Measurements from ENCODE around the gene AKAP8.

The AKAP8 gene

GRCh38 chr19:15394426-15394825, 14.8 kb upstream of the AKAP8 start:
- no peak overlapping the region for H3K27ac ChIP-seq (ENCODE audit: low read depth, low read length)
- H3K9ac ChIP-seq (ENCODE audit: low read length) = no peak overlapping the region
- no peak overlapping the region for H3K4me3 ChIP-seq (ENCODE audit: low read depth, low read length)
- no peaks in the 10 kb centered on the region for H3K27me3 ChIP-seq (ENCODE audit: control insufficient read depth, insufficient read depth, low read length)
- H3K9me3 ChIP-seq (ENCODE audit: control insufficient read depth, insufficient read depth, low read depth, low read length) = no peaks in the 10 kb centered on the region
- H3K36me3 ChIP-seq (ENCODE audit: control insufficient read depth, insufficient read depth, low read length) = peaks cover 79% of the 10 kb centered on the region
- H3K4me1 ChIP-seq (ENCODE audit: control insufficient read depth, insufficient read depth, low read length) = no peaks in the 10 kb centered on the region

DNA sequence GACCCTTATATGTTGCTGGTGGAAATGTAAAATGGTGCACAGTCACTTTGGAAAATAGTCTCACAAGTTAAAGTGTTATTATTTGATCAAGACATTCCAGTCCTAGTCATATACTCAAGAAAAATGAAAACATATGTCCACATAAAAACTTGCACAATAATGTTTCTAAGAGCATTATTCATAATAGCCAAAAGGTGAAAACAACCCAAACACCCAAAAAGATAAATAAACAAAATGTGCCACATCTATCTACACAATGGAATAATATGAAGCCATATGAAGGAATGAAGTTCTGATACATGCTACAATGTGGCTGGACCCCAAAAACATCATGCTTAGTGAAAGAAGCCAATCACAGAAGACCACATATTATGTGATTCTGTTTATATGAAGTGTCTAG, 14.4 kb upstream of the AKAP8 start:
- Histone ChIP-seq H3K27me3 (ENCODE audit: control insufficient read depth, insufficient read depth, low read length) (no peaks in the 10 kb centered on the region), H3K9me3 (ENCODE audit: control insufficient read depth, insufficient read depth, low read depth, low read length) (no peaks in the 10 kb centered on the region), H3K9ac (ENCODE audit: low read length) (no peak overlapping the region), H3K27ac (ENCODE audit: low read depth, low read length) (no peak overlapping the region), H3K36me3 (ENCODE audit: control insufficient read depth, insufficient read depth, low read length) (peaks cover 77% of the 10 kb centered on the region), H3K4me1 (ENCODE audit: control insufficient read depth, insufficient read depth, low read length) (no peaks in the 10 kb centered on the region), H3K4me3 (ENCODE audit: low read depth, low read length) (no peak overlapping the region)

DNA sequence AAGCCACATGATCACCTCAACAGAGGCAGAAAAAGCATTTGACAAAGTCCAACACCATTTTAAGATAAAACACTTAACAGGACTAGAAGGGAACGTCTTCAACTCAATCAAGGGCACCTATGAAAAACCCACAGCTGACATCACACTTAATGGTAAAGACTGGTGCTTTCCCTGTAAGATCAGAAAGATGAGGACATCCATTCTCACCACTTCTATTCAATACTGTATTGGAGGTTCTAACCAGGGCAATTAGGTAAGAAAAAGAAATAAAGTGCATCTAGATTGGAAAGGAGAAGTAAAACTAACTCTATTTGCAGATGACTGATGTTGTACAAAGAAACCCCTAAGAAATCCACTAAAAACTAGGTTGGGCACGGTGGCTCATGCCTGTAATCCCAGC, 11.2 kb upstream of the AKAP8 start:
- H3K27ac ChIP-seq (ENCODE audit: low read depth, low read length) = no peak overlapping the region
- no peak overlapping the region for H3K9ac ChIP-seq (ENCODE audit: low read length)
- no peaks in the 10 kb centered on the region for H3K9me3 ChIP-seq (ENCODE audit: control insufficient read depth, insufficient read depth, low read depth, low read length)
- no peak overlapping the region for H3K4me3 ChIP-seq (ENCODE audit: low read depth, low read length)
- peaks cover 57% of the 10 kb centered on the region for H3K36me3 ChIP-seq (ENCODE audit: control insufficient read depth, insufficient read depth, low read length)
- no peaks in the 10 kb centered on the region for H3K27me3 ChIP-seq (ENCODE audit: control insufficient read depth, insufficient read depth, low read length)
- no peaks in the 10 kb centered on the region for H3K4me1 ChIP-seq (ENCODE audit: control insufficient read depth, insufficient read depth, low read length)

DNA sequence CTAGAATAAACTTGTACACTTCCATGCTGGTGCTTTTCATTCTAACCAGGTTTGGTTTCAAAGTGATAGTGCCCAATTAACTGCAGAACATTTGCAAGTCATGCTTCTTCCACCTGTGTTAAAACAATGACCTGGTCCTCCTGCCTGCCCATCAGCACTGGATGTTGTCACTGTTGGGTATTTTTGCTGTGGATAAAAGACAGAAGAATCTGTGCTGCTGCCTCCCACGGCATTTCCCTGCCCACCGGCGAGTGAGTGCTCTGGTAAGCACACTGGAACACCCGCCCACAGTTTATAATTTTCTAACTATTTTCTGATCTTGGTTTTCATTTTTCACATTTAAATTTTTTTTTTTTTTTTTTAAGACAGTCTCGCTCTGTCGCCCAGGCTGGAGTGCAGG, 2.3 kb upstream of the AKAP8 start:
- H3K4me1 ChIP-seq (ENCODE audit: control insufficient read depth, insufficient read depth, low read length) = peaks cover 19% of the 10 kb centered on the region; the same call in 1 of the 2 replicates
- H3K9me3 ChIP-seq (ENCODE audit: control insufficient read depth, insufficient read depth, low read depth, low read length) = no peaks in the 10 kb centered on the region
- peaks cover 19% of the 10 kb centered on the region for H3K36me3 ChIP-seq (ENCODE audit: control insufficient read depth, insufficient read depth, low read length)
- H3K27ac ChIP-seq (ENCODE audit: low read depth, low read length) = no peak overlapping the region
- H3K9ac ChIP-seq (ENCODE audit: low read length) = no peak overlapping the region
- H3K4me3 ChIP-seq (ENCODE audit: low read depth, low read length) = no peak overlapping the region
- no peaks in the 10 kb centered on the region for H3K27me3 ChIP-seq (ENCODE audit: control insufficient read depth, insufficient read depth, low read length)

- Histone ChIP-seq H3K36me3 (ENCODE audit: control insufficient read depth, insufficient read depth, low read length) (peaks cover 15% of the 10 kb centered on the region), H3K4me3 (ENCODE audit: low read depth, low read length) (peak overlapping the region; percentile 98; the same call in 1 of the 2 replicates), H3K27ac (ENCODE audit: low read depth, low read length) (no peak overlapping the region), H3K9ac (ENCODE audit: low read length) (no peak overlapping the region), H3K27me3 (ENCODE audit: control insufficient read depth, insufficient read depth, low read length) (no peaks in the 10 kb centered on the region), H3K9me3 (ENCODE audit: control insufficient read depth, insufficient read depth, low read depth, low read length) (no peaks in the 10 kb centered on the region), H3K4me1 (ENCODE audit: control insufficient read depth, insufficient read depth, low read length) (peaks cover 21% of the 10 kb centered on the region; the same call in 1 of the 2 replicates)
Observed at GRCh38 chr19:15381429-15381828, 1.8 kb upstream of the AKAP8 start.

- H3K27ac ChIP-seq (ENCODE audit: low read depth, low read length) = peak overlapping the region; percentile 80; the same call in 1 of the 2 replicates
- peak overlapping the region; percentile 85 for H3K9ac ChIP-seq (ENCODE audit: low read length)
- H3K27me3 ChIP-seq (ENCODE audit: control insufficient read depth, insufficient read depth, low read length) = no peaks in the 10 kb centered on the region
- H3K4me1 ChIP-seq (ENCODE audit: control insufficient read depth, insufficient read depth, low read length) = peaks cover 21% of the 10 kb centered on the region; the same call in 1 of the 2 replicates
- peak overlapping the region; percentile 98 for H3K4me3 ChIP-seq (ENCODE audit: low read depth, low read length)
- H3K9me3 ChIP-seq (ENCODE audit: control insufficient read depth, insufficient read depth, low read depth, low read length) = no peaks in the 10 kb centered on the region
- H3K36me3 ChIP-seq (ENCODE audit: control insufficient read depth, insufficient read depth, low read length) = peaks cover 12% of the 10 kb centered on the region
Observed at GRCh38 chr19:15379999-15380647, 536 bp upstream of the AKAP8 start.

DNA sequence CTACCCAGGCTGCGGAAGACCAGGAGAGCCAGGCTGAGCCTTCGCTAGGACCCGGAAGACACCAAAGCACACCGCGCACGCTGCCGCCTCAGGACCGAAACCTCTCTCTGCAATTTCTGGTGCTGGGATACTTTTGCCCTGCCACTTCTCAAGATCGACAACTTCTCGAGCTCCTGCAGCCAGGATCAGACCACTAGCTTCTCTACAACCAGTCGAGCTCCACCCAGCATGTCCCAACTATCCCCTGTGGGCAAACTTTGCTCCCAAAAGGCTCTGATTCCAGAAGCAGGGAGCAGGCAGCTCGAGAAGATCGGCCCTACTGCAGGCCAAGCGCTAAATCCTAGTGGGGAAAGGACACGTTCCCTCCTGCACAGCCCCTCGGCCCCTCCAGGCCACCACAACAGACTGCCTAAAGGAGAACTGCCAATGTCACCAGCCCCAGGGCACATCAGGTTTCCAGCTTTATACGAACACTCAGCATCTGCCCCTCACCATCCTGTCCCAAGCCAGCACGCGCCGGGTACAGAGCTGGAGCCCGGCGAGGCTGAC, 979 bp downstream of the AKAP8 start:
- Histone ChIP-seq H3K27ac (ENCODE audit: low read depth, low read length) (peak overlapping the region; percentile 99), H3K9ac (ENCODE audit: low read length) (peak overlapping the region; percentile 98), H3K9me3 (ENCODE audit: control insufficient read depth, insufficient read depth, low read depth, low read length) (no peaks in the 10 kb centered on the region), H3K4me1 (ENCODE audit: control insufficient read depth, insufficient read depth, low read length) (peaks cover 21% of the 10 kb centered on the region; the same call in 1 of the 2 replicates), H3K4me3 (ENCODE audit: low read depth, low read length) (peak overlapping the region; percentile 98), H3K36me3 (ENCODE audit: control insufficient read depth, insufficient read depth, low read length) (peaks cover 27% of the 10 kb centered on the region), H3K27me3 (ENCODE audit: control insufficient read depth, insufficient read depth, low read length) (no peaks in the 10 kb centered on the region)

- Histone ChIP-seq H3K36me3 (ENCODE audit: control insufficient read depth, insufficient read depth, low read length) (peaks cover 53% of the 10 kb centered on the region), H3K4me1 (ENCODE audit: control insufficient read depth, insufficient read depth, low read length) (peaks cover 12% of the 10 kb centered on the region; the same call in 1 of the 2 replicates), H3K9ac (ENCODE audit: low read length) (no peak overlapping the region), H3K4me3 (ENCODE audit: low read depth, low read length) (no peak overlapping the region), H3K27ac (ENCODE audit: low read depth, low read length) (no peak overlapping the region), H3K9me3 (ENCODE audit: control insufficient read depth, insufficient read depth, low read depth, low read length) (no peaks in the 10 kb centered on the region), H3K27me3 (ENCODE audit: control insufficient read depth, insufficient read depth, low read length) (no peaks in the 10 kb centered on the region)
Observed at GRCh38 chr19:15374796-15375440, 4.7 kb downstream of the AKAP8 start.

DNA sequence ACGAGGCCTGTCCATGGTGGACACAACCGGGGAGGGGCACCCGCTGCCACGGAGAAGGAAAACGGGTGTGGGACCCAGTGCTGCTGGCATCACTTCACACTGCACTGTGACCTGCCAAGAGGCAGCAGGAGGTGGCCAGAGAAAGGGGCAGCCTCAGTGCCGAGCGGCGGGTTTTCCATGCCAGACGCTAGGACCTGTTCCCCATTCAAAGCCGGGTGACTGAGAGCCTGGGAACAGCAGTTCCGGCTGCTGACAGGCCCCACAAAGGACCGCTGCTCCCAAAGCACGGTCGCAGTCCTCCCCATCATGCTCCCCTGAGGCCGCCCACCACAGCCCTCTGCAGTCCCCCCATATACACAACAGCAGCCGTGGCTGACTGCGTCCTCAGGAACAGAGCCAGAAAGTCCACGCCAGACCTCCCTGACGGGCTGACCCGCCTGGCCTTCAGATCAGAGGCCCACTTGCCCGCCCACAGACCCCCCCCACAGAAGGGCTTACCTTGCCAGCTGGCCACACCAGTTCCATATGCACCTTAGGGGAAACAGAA, 5.4 kb downstream of the AKAP8 start:
- Histone ChIP-seq H3K27ac (ENCODE audit: low read depth, low read length) (no peak overlapping the region), H3K27me3 (ENCODE audit: control insufficient read depth, insufficient read depth, low read length) (no peaks in the 10 kb centered on the region), H3K4me3 (ENCODE audit: low read depth, low read length) (no peak overlapping the region), H3K9ac (ENCODE audit: low read length) (no peak overlapping the region), H3K4me1 (ENCODE audit: control insufficient read depth, insufficient read depth, low read length) (peaks cover 12% of the 10 kb centered on the region; the same call in 1 of the 2 replicates), H3K36me3 (ENCODE audit: control insufficient read depth, insufficient read depth, low read length) (peaks cover 61% of the 10 kb centered on the region), H3K9me3 (ENCODE audit: control insufficient read depth, insufficient read depth, low read depth, low read length) (no peaks in the 10 kb centered on the region)

GRCh38 chr19:15373644-15374043, 5.9 kb downstream of the AKAP8 start:
- Histone ChIP-seq H3K4me3 (ENCODE audit: low read depth, low read length) (no peak overlapping the region), H3K9ac (ENCODE audit: low read length) (no peak overlapping the region), H3K27me3 (ENCODE audit: control insufficient read depth, insufficient read depth, low read length) (no peaks in the 10 kb centered on the region), H3K27ac (ENCODE audit: low read depth, low read length) (no peak overlapping the region), H3K4me1 (ENCODE audit: control insufficient read depth, insufficient read depth, low read length) (peaks cover 12% of the 10 kb centered on the region; the same call in 1 of the 2 replicates), H3K9me3 (ENCODE audit: control insufficient read depth, insufficient read depth, low read depth, low read length) (no peaks in the 10 kb centered on the region), H3K36me3 (ENCODE audit: control insufficient read depth, insufficient read depth, low read length) (peaks cover 66% of the 10 kb centered on the region)

DNA sequence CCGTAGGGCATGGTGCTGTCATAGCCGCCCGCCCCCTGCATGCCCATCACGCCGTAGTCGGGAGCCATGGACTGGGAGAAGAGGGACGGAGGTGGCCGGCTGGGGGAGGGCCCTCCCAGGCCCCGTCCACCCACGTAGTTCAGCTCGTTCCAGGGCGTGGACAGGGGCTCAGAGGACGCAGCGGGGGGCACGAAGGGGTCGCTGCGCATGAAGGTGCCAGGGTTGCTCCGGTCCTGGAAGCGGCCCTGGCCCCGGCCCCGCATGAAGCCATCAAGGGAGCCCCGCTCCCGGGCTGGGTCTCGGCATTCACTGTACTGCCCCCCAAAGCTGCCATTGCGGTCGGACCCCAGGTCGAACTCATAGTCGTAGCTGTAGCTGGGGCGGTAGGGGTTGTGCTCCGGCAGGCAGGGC, 6.7 kb downstream of the AKAP8 start:
- H3K27ac ChIP-seq (ENCODE audit: low read depth, low read length) = no peak overlapping the region
- no peak overlapping the region for H3K9ac ChIP-seq (ENCODE audit: low read length)
- no peaks in the 10 kb centered on the region for H3K27me3 ChIP-seq (ENCODE audit: control insufficient read depth, insufficient read depth, low read length)
- H3K36me3 ChIP-seq (ENCODE audit: control insufficient read depth, insufficient read depth, low read length) = peaks cover 74% of the 10 kb centered on the region
- peaks cover 10% of the 10 kb centered on the region; the same call in 1 of the 2 replicates for H3K4me1 ChIP-seq (ENCODE audit: control insufficient read depth, insufficient read depth, low read length)
- no peaks in the 10 kb centered on the region for H3K9me3 ChIP-seq (ENCODE audit: control insufficient read depth, insufficient read depth, low read depth, low read length)
- no peak overlapping the region for H3K4me3 ChIP-seq (ENCODE audit: low read depth, low read length)
